Activated CD8-positive, alpha-beta T cell treated with anti-CD3 and anti-CD28 coated beads, Interleukin-2, amount 10 ng/mL, durations not matched to agents 7 days and 5 days (primary cell): ENCODE measurements around the gene SLC24A3. TPM values are rescaled to one million over a fixed set of nuclear protein-coding genes. Genes with fewer than 3 reads are reported as not detected.

Source experiments
- ATAC-seq: fragments of 150-1000 bp; cut with Tn5 transposase; one replicate; pipeline ENCODE4 v1.10.0; 2021; ENCODE audit warnings: moderate library complexity
- CTCF ChIA-PET: fragments of 350-600 bp; sonication (Branson Sonifier 250); formaldehyde crosslinking; loops from one replicate; lab custom pipeline; 2021; ENCODE audit warnings: antibody characterized with exemption; lab: Charles Lee
- POLR2A ChIA-PET: fragments of 350-600 bp; sonication (Branson Sonifier 250); formaldehyde crosslinking; loops from one replicate; lab custom pipeline; 2021; ENCODE audit warnings: antibody characterized with exemption; lab: Charles Lee
- DNase-seq: peaks from one replicate; pipeline ENCODE4 v3.0.0-alpha.2; 2020
- H3K27ac Mint-ChIP-seq: one replicate; pipeline ENCODE4 v1.8.0; 2021; ENCODE audit warnings: mild to moderate bottlenecking, mixed read lengths
- H3K27me3 Mint-ChIP-seq: one replicate; pipeline ENCODE4 v1.8.0; 2021; ENCODE audit warnings: low read depth, mixed read lengths
- H3K36me3 Mint-ChIP-seq: one replicate; pipeline ENCODE4 v1.8.0; 2021; ENCODE audit warnings: low read depth, mixed read lengths
- H3K4me1 Mint-ChIP-seq: one replicate; pipeline ENCODE4 v1.8.0; 2021; ENCODE audit warnings: low read depth, mixed read lengths
- H3K4me3 Mint-ChIP-seq: one replicate; pipeline ENCODE4 v1.8.0; 2021; ENCODE audit warnings: mild to moderate bottlenecking, mixed read lengths
- H3K9me3 Mint-ChIP-seq: one replicate; pipeline ENCODE4 v1.8.0; 2022; ENCODE audit warnings: mixed read lengths; ENCODE audit not compliant: insufficient read depth
- total RNA-seq, 2 experiments: library from RNA; stranded (reverse); gene quantifications; one replicate each; pipeline ENCODE4 v1.2.3, GENCODE V29; 2021

Gene SLC24A3
- total RNA-seq, 2 experiments from 2014 or later = not detected

DNA sequence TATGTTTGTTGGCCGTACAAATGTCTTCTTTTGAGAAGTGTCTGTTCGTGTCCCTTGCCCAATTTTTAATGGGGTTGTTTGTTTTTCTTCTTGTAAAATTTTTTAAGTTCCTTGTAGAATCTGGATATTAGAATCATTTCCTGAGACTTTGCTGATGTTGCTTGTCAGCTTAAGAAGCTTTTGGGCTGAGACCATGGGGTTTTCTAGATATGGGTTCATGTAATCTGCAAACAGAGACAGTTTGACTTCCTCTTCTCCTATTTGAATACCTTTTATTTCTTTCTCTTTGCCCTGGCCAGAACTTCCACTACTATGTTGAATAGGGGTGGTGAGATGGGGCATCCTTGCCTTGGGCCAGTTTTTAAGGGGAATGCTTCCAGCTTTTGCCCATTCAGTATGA, 82.6 kb downstream of the SLC24A3 start:
- H3K27ac Mint-ChIP-seq = no peak overlapping the region
- H3K36me3 Mint-ChIP-seq = no peaks in the 10 kb centered on the region
- H3K4me3 Mint-ChIP-seq = no peak overlapping the region
- ChIA-PET POLR2A (no interaction called here), CTCF (no interaction called here)
- H3K4me1 Mint-ChIP-seq = no peaks in the 10 kb centered on the region
- H3K27me3 Mint-ChIP-seq = peaks cover 6% of the 10 kb centered on the region
- ATAC-seq (no peak), DNase-seq (no peak)
- H3K9me3 Mint-ChIP-seq = no peaks in the 10 kb centered on the region

GRCh38 chr20:19298652-19299051, 86.2 kb downstream of the SLC24A3 start:
- CTCF ChIA-PET = no interaction called here

DNA sequence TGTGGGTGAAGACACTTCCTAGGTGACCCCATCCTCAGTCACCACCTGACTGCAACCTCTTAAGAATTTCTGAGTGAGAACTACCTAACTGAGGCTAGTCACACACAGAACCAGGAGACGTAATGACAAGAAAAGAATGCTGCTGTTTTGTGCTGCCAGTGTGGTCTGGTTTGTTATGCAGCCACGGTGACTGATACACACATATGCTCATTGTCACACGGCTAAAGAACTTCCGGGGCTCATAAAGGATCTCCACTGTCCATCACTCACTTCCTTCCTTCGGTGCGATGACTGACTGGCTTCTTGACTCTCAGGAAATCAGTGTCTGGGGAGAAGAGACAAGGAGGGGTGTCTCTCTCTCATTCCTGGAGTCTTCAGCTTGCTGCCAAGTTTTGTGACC, 88.0 kb downstream of the SLC24A3 start:
- H3K27me3 Mint-ChIP-seq = peaks cover 6% of the 10 kb centered on the region
- no peaks in the 10 kb centered on the region for H3K9me3 Mint-ChIP-seq
- no peak for ATAC-seq
- ChIA-PET POLR2A (no interaction called here), CTCF (no interaction called here)
- H3K4me3 Mint-ChIP-seq = no peak overlapping the region
- no peak overlapping the region for H3K27ac Mint-ChIP-seq
- no peaks in the 10 kb centered on the region for H3K36me3 Mint-ChIP-seq
- no peaks in the 10 kb centered on the region for H3K4me1 Mint-ChIP-seq
- DNase-seq = no peak

More at GRCh38 chr20:19298652-19299051, 86.2 kb downstream of the SLC24A3 start:
- H3K9me3 Mint-ChIP-seq = no peaks in the 10 kb centered on the region
- DNase-seq (no peak), ATAC-seq (no peak)
- H3K27ac Mint-ChIP-seq = no peak overlapping the region
- no peak overlapping the region for H3K4me3 Mint-ChIP-seq
- H3K36me3 Mint-ChIP-seq = no peaks in the 10 kb centered on the region
- POLR2A ChIA-PET = no interaction called here
- no peaks in the 10 kb centered on the region for H3K4me1 Mint-ChIP-seq
- H3K27me3 Mint-ChIP-seq = peaks cover 6% of the 10 kb centered on the region

DNA sequence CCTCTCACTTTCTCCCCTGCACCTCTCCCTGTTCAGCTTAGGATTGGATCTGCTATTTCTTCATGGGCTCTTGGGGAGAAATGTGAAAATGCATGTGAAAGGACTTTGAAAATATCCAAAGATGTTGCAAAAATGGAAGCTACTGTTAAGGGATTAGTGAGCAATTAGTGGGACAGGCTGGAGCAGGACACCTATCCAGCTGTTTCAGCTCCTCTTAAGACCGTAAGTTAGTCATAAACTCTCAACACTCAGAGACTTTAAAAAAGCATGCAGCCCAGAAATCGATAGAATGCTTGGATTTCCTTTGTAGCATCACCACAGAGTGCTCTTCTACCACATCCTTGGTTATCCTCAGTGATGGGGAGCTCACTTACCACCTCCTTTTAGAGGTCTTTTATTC, 88.7 kb downstream of the SLC24A3 start:
- Mint-ChIP-seq H3K36me3 (no peaks in the 10 kb centered on the region), H3K4me1 (no peaks in the 10 kb centered on the region)

GRCh38 chr20:19301843-19302242, 89.4 kb downstream of the SLC24A3 start:
- no peak overlapping the region for H3K4me3 Mint-ChIP-seq
- H3K27me3 Mint-ChIP-seq = peaks cover 4% of the 10 kb centered on the region
- CTCF ChIA-PET = interaction anchor here (1.0 kb wide), 1 partner anchor 282 kb away, joined by 3 read pairs; no protein-coding TSS in a partner anchor
- H3K36me3 Mint-ChIP-seq = no peaks in the 10 kb centered on the region
- POLR2A ChIA-PET = no interaction called here
- no peaks in the 10 kb centered on the region for H3K4me1 Mint-ChIP-seq
- H3K27ac Mint-ChIP-seq = no peak overlapping the region
- ATAC-seq (no peak), DNase-seq (no peak)
- no peaks in the 10 kb centered on the region for H3K9me3 Mint-ChIP-seq

More for the DNA sequence above, 88.7 kb downstream of the SLC24A3 start:
- POLR2A ChIA-PET = no interaction called here
- H3K4me3 Mint-ChIP-seq = no peak overlapping the region
- DNase-seq = no peak
- H3K9me3 Mint-ChIP-seq = no peaks in the 10 kb centered on the region
- peaks cover 6% of the 10 kb centered on the region for H3K27me3 Mint-ChIP-seq
- CTCF ChIA-PET = interaction anchor here (0.5 to 1.0 kb wide), 2 partner anchors 19 to 283 kb away, joined by 3 to 4 read pairs; no protein-coding TSS in a partner anchor
- H3K27ac Mint-ChIP-seq = no peak overlapping the region
- ATAC-seq = no peak

DNA sequence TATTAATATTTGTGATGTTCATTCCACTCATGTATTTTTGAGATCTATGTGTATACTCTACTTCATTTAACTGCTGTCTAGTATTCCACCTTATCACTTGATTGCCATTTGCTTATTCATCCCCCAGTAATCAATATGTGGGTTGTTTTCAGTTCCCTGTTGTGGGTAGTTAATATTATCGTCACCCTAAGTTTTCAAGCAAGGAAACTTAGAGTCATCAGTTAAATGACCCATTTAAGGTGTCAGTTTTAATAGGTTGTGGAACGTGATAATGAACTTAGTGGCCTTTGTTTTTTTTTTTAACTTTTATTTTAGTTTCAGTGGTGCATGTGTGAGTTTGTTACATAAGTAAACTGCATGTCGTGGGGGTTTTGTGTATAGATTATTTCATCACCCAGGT, 90.3 kb downstream of the SLC24A3 start:
- Mint-ChIP-seq H3K9me3 (no peaks in the 10 kb centered on the region), H3K36me3 (no peaks in the 10 kb centered on the region), H3K27me3 (no peaks in the 10 kb centered on the region), H3K4me1 (no peaks in the 10 kb centered on the region), H3K4me3 (no peak overlapping the region), H3K27ac (no peak overlapping the region)
- CTCF ChIA-PET = no interaction called here
- ATAC-seq (no peak), DNase-seq (no peak)
- POLR2A ChIA-PET = no interaction called here

DNA sequence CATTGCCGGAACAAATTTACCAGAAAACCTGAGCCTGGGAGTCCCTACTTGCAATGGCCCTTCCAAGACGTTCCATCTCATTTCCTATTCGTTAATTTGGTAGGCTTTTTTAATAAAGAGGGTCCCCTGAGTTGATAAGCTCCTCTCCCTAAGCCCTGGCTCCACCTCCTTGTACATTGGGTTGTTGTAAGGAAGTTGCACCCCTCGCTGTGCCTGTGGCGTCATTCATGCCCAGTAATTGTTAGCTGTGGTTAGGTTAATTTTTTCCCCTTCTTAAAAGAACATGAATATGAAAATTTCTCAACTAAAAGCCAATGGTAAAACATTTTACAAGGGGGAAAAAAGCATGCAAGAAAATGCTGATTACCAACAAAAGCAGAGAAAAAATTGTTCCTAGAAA, 91.9 kb downstream of the SLC24A3 start:
- no peak for ATAC-seq
- Mint-ChIP-seq H3K27me3 (no peaks in the 10 kb centered on the region), H3K4me3 (no peak overlapping the region), H3K9me3 (no peaks in the 10 kb centered on the region), H3K27ac (no peak overlapping the region), H3K4me1 (no peaks in the 10 kb centered on the region), H3K36me3 (no peaks in the 10 kb centered on the region)
- POLR2A ChIA-PET = no interaction called here
- CTCF ChIA-PET = no interaction called here
- DNase-seq = no peak

GRCh38 chr20:19304886-19305415, 92.5 kb downstream of the SLC24A3 start:
- H3K4me3 Mint-ChIP-seq = no peak overlapping the region
- H3K27me3 Mint-ChIP-seq = no peaks in the 10 kb centered on the region
- no peak for DNase-seq
- H3K4me1 Mint-ChIP-seq = no peaks in the 10 kb centered on the region
- POLR2A ChIA-PET = no interaction called here
- CTCF ChIA-PET = no interaction called here
- no peaks in the 10 kb centered on the region for H3K9me3 Mint-ChIP-seq
- no peaks in the 10 kb centered on the region for H3K36me3 Mint-ChIP-seq
- no peak overlapping the region for H3K27ac Mint-ChIP-seq
- ATAC-seq = no peak

- H3K27ac Mint-ChIP-seq = no peak overlapping the region
- CTCF ChIA-PET = no interaction called here
- no peaks in the 10 kb centered on the region for H3K27me3 Mint-ChIP-seq
- H3K4me1 Mint-ChIP-seq = no peaks in the 10 kb centered on the region
- no peak overlapping the region for H3K4me3 Mint-ChIP-seq
- DNase-seq (no peak), ATAC-seq (no peak)
- no peaks in the 10 kb centered on the region for H3K9me3 Mint-ChIP-seq
- POLR2A ChIA-PET = no interaction called here
- no peaks in the 10 kb centered on the region for H3K36me3 Mint-ChIP-seq
Observed at GRCh38 chr20:19308146-19308545, 95.7 kb downstream of the SLC24A3 start.

- H3K4me3 Mint-ChIP-seq = no peak overlapping the region
- ChIA-PET POLR2A (no interaction called here), CTCF (no interaction called here)
- H3K27ac Mint-ChIP-seq = no peak overlapping the region
- no peaks in the 10 kb centered on the region for H3K27me3 Mint-ChIP-seq
- no peaks in the 10 kb centered on the region for H3K4me1 Mint-ChIP-seq
- no peaks in the 10 kb centered on the region for H3K9me3 Mint-ChIP-seq
- H3K36me3 Mint-ChIP-seq = no peaks in the 10 kb centered on the region
- ATAC-seq = no peak
- no peak for DNase-seq
Observed at GRCh38 chr20:19310541-19310940, 98.1 kb downstream of the SLC24A3 start.

DNA sequence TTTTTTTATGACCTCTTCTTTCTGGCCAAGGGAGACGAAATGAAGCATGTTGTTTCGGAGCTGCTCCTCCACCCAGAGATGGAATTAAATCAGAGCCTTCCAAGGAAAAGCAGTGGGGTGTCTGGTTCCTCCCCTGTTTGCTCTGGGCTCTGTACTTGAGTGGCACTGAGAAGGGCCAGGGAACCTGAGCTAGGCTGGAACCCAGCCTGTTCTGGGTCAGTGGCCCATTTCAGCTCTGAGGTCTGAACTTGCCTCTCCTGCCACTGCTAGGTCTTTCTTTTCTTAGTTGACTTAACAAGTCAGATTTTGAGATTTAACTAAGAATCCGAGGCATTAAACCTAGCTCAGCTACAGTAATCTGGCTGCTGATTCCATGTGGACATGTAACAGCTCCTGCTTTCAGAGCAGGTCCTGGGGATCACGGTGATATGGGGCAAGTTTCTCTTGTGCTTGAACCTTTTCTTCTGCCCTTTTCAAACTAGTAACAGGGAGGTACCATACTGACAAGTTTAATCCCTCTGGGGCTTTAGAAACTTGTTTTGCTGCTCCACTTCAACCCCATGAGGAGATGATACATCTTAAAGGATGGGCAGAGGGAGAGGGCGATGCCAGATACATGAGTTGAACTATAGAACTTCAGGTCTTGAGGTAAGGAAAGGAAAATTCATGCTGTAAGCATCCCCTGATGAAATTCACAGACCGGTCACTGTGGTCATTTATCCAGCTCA, 101.1 kb downstream of the SLC24A3 start:
- DNase-seq (no peak), ATAC-seq (no peak)
- H3K27ac Mint-ChIP-seq = no peak overlapping the region
- no peaks in the 10 kb centered on the region for H3K36me3 Mint-ChIP-seq
- ChIA-PET POLR2A (no interaction called here), CTCF (no interaction called here)
- H3K9me3 Mint-ChIP-seq = no peaks in the 10 kb centered on the region
- H3K4me3 Mint-ChIP-seq = no peak overlapping the region
- H3K27me3 Mint-ChIP-seq = no peaks in the 10 kb centered on the region
- H3K4me1 Mint-ChIP-seq = peaks cover 11% of the 10 kb centered on the region

DNA sequence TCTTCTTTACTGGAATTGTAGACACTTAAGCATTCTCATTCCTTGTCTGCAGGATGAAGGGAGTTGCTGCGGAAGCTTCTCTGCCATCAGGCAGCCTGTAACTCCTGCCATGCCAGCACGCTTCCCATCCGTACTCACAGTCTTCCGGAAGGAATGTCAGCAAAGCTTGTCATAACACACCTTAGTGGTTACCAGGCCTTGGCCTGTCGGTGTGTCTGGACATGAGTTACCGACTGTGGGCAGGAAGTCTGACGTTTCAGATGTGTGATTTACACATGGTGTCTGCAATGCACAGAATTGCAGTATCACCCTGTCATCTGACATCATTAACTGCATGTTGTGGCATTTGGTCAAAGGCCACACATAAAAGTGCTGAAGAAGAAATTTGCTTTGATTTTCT, 102.2 kb downstream of the SLC24A3 start:
- CTCF ChIA-PET = no interaction called here
- ATAC-seq (no peak), DNase-seq (no peak)
- POLR2A ChIA-PET = no interaction called here
- no peak overlapping the region for H3K4me3 Mint-ChIP-seq
- H3K36me3 Mint-ChIP-seq = no peaks in the 10 kb centered on the region
- H3K4me1 Mint-ChIP-seq = peaks cover 11% of the 10 kb centered on the region
- no peaks in the 10 kb centered on the region for H3K9me3 Mint-ChIP-seq
- H3K27ac Mint-ChIP-seq = no peak overlapping the region
- no peaks in the 10 kb centered on the region for H3K27me3 Mint-ChIP-seq
